GM19324 (cell line): ENCODE results near the gene ZNF581.

Source experiments
- ATAC-seq: cut with Tn5 transposase; IDR thresholded peaks from one replicate; pipeline ENCODE4 v1.9.1; 2021; ENCODE audit warnings: mild to moderate bottlenecking, moderate library complexity; ENCODE audit not compliant: unreplicated experiment, low FRiP score

ZNF581 gene

DNA sequence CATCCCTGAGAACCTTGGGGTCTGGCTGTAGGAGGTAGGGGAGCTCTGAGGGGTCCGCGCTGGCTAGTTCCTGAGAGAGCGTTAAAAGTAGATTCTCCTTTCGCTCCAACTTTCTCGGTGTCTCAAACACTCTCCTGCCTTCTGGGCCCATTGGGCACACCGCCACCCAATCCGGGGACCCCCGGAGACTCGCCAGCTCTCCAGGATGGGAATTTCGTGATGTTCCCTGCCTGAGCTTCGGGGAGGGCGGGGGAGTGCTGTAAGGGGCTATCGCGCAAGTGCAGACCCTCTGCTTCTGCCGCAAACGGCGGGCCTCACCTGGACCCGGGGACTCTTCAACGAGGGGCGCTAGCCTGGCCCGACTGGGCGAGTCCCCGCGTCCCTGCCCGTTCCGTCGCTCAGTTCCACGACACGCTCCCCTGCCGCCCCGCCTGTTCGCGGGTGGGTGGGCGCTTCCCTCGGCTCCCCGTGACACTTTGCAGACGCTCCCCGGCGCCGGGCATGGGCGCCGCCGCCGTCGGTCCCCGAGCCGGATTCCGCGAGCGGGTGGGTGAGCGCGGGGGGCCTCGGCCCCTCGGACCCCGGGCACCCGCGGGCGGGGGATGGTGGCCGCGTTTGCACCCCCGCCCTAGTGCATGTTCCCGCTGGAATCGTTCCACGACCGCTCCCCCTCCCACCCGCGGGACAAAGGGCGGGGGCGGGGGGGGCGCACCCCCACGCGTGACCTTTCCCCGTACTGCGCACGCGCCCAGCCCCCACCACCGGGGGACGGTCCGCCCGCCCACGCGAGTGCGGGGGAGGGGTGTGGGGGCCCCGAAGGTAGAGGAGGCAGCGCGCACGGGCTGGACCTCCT lies 4.5 kb downstream of the ZNF581 start, which contains the start of gene CCDC106:
CCDC106 (plus strand) TSS at position 481 of the 853 bp plus-strand sequence. CDS start 835 bp downstream, outside the sequence.
- ATAC-seq, result no peak

DNA sequence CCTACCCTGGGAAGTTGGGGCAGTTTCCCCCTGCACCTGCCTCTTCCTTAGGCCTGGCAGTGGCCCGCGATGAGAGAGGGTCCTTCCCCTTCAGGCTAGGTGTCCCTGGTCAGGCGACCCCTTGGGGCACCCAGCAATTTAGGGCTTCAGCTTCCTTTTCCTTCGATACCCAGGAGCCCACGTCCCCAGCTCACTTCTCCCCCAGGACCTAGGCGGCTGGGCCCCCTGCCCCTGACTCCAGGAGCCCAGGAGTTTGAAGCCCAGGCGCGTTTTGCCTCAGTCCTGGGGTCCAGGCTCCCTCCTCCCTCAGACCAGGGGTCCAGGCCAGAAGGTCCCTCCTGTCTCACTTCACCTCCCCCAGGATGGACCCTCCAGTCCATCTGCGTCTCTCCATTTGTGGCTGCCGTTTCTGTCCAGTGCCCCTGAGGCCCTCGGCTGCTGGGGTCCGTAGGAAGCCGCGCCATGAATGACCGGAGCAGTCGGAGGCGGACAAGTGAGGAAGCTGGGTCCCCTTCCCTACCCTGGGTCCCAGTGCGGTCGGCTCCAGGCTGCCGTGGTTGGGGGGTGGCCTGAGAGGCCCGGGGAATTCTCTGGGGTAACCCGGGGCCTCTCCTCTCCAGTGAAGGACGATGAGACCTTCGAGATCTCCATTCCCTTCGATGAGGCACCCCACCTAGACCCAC lies 5.3 kb downstream of the ZNF581 start:
- no peak for ATAC-seq

DNA sequence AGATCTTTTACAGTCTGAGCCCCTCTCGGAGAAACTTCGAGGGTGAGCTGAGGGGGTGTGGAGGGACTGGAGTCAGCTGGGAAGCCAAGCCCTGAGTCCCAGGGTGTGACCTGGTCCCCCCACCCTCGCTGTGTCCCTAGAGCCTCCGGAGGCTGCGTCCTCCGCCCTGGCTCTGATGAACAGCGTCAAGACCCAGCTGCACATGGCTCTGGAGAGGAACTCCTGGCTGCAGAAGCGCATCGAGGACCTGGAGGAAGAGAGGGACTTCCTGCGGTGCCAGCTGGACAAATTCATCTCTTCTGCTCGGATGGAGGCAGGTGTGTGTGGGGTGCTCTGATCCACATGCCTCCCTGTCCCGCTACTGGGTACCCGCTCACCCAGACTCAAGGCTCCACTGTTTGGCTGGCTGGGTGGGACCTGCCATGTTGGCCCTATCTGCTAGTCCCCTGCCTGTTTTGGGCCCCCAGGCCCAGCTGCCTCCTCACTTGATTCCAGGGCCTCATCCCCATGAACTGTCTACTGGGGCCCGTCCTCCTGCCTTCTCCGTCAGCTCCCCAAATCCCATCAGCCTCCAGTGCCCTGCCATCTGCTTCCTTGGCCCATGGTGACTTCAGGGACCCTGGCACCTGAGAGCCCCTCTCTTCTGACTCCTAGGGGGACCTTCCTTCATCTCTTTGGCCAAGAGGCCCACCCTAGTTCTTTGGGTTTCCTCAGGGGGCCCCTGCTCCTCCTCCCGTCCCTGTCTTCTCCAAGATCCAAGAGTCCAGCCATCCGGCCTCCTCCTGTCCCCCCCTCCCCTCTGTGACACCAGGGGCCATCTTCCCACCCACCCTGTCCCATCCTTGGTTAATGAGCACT lies 6.0 kb downstream of the ZNF581 start:
- ATAC-seq, result no peak

DNA sequence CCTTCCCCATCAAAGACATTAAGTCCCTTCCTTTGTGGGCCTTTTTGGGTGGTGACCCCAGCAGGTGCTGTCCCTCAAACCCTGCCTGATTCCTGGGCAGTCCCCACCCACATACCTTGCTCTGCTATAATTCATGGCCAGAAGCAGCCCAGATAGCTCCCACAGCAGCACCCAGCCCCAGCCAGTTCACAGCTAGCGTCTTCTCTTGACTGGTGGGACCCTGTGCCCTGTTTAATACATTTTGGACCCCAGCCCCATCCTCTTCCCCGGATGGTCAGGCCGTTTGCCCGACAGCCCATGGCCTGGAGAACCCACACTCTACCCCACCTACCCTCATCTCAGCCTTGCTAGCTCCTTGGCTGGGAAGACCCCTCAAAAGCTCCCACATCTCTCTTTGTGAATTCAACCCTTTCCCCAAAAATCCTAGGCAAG lies 6.7 kb downstream of the ZNF581 start:
- ATAC-seq, result no peak

DNA sequence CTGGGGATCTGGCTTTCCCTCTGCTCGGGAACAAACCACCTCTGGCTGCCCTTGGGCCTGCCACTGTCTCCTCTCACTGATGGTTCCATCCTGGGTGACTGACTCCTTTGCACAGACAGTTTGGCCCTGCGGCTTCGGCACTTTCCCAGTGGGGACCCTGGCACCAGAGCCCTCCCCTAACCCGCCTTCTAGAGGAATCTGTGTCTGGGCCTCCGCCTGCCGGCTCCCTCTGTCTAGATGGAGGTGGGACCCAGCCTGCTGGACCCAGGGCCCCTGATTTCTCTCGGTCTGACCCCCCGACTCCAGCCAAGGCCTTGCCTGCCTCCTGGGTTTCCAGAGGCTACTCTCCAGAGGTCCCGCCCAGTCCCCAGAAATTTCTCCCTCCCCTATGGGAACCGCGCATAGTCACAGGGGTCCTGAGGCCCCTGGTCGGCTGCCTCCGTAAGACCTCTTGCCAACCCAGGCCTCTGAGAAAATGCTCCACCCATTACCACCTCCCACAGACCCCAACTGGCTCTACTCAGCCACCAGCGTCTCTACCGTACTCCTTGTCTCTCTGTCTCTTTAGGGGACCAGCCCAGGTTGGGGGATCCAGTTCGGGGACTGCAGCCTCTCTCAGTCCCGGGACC lies 7.3 kb downstream of the ZNF581 start:
- ATAC-seq, result no peak

DNA sequence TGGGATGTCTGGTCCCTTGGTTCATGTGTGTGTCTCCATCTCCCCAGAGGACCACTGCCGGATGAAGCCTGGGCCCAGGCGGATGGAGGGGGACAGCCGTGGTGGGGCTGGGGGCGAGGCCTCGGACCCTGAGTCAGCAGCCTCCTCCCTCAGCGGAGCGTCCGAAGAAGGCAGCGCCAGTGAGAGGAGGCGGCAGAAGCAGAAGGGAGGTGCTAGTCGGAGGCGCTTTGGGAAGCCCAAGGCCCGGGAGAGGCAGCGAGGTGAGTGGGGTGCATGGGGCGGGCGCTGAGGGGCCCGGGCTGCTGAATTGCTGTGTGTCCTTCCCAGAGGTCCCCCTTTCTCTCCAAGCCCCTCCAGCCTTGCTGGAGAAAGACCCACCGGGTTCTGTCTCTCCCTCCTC lies 7.8 kb downstream of the ZNF581 start:
- no peak for ATAC-seq

DNA sequence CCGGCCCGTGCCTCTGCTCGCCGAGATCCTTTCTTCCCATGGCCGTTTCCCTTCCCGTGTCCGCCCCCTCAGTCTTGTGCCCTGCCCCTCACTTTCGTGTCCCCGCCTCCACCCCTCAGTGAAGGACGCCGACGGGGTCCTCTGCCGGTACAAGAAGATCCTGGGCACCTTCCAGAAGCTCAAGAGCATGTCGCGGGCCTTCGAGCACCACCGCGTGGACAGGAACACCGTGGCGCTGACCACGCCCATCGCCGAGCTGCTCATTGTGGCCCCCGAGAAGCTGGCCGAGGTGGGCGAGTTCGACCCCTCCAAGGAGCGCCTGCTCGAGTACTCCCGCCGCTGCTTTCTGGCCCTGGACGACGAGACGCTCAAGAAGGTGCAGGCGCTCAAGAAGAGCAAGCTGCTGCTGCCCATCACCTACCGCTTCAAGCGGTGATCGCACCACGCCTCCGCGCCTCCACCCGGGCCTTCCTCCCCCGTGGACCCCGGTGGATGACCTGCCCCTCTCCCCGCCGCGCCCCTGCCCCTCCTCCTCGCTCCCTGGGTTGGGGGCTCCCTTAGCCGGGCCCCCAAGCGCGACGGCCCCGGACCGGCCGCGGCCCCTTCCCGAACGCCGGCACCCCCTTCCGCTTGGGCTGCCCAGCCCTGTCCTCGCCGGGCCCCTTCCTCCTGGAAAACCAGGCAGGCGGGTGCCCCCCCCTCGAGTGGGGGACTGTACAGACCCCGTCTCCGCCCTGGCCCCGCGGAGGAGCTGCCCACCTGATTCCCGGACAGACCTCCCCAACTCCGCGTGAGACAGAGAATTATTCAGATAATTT lies 9.1 kb downstream of the ZNF581 start:
- no peak for ATAC-seq

DNA sequence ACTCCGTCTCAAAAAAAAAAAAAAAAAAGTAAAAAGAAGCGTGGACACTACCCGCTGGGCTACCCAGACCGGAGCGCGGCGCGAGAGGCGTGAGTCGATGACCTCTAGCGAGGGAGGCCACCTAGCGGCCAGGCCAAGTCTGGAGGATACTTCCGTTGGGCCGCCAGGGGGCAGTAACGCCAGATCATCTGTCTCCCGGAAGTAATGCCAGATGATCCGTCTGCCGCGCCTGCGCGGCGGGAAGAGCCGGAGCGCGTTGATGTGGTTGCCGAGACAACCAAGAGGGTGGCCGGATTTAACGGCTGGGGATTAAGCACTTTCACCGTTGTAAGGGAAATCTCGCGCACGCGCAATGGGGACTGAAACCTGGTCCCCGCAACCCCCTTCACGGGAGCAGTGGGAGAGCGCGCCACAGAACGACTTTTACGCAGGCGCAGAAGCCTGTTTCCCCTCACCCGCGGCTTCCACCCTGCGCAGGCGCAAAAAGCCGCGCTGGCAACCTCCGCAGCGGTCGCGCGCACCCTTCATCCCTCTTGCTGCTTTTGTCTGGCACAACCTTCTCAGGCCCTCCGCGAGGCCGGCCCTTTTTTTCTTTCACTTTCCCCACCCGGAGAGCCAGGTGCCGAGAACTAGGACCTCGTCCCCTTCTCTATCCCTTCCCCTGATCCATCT lies 10.3 kb downstream of the ZNF581 start:
- ATAC-seq, result peak; percentile 48

DNA sequence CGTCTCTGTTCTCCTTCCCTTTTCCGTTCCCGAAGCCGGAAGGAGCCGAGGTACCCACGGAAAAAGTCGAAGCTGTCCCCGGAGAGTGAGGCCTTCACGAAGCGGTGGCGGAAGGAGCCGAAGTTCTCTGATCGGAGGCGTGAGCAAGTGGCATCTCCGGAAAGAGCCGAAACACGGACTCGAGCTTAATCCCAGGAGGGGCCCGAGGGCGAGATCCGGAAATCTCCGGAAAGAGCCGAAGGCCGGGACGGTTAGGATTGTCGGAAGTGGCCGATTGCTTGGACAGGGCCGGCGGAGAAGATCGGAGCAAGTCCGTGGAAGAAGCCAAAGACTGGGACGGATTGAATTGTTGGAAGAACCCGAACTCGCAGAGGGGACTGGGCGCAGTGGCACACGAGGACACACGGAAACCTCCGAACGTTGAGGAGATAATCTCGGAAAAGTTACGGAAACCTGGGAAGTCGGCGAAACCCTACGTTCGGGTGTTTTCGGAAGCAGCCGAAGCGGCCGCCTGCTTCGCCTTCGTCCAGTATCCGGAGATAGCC lies 10.9 kb downstream of the ZNF581 start:
- peak; percentile 63 for ATAC-seq

DNA sequence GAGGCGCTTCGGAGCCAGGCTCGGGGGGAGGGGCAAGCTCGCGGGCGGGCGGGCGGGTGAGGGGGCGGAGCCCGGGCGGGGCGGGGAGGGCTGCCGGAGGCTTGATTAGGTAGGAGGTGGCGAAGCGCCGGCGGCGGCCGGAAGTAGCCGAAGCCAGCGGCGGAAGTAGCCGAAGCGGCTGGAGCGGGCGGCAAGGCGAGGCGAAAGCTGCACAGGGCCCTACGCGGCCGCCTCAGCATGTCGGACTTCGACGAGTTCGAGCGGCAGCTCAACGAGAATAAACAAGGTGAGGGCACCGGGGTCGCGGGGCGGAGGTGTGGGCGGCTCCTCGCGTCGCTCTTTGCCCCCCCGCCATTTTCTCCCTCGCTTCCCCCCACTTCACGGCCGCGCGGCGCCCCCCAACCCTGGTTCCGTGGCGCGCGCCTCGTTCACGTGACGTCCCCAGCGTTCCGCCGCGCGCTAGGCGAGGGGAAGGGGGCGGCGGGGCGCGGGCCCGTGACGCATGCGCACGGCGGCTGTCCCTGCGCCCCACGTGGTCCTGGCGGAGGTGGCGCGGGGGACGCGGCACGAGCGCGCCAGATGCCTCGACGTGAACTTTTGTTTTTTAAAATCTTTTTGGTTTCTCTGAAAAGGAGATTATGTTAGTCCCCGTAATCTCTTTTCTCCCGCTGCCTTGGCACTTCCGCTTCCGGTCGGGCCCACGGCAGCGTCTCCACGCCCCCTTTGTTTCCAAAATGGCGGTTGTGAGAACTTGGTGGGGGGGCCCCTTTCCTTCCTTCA lies 11.6 kb downstream of the ZNF581 start, which contains the start of gene U2AF2:
U2AF2 (plus strand) TSS at position 168 of the 780 bp plus-strand sequence; CDS start at position 238, 70 bp downstream.
- ATAC-seq, result peak; percentile 25

DNA sequence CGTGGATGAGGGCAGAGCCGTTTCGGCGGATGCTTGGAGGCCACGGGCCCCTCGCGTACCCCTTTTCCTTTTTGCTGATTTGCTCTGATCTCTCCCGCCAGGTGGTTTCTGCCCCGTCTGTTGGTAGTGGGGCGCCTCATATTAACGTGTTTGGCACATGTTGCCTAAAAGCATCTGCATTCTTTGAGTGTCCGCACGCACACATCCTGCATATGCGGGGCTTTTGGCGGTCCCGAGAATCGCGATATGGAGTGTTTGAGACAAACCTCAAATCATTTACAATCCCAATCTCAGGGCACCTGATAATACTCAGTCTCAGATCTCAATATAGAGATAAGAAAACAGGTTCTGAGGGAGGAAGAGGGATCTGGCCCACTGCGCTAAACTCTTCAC lies 12.2 kb downstream of the ZNF581 start:
- ATAC-seq, result no peak

DNA sequence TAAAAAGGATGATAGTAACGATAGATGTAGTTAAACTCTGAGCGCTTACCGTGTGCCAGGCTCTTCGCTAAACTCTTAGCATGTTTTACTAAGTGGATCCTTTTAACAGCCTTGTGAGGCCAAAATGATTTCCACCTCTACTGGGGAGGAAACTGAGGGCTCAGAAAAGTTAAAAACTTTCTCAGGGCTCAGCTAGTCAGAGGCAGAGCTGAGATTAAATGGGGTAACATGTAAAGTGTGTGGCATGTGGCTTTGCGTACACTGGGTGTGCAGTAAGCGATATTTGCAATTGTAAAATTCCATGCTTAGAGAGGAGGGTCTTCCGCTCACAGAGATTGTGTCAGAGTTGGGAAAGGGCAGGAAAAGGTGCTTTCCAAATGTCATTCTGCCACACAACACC lies 13.1 kb downstream of the ZNF581 start:
- ATAC-seq, result no peak

DNA sequence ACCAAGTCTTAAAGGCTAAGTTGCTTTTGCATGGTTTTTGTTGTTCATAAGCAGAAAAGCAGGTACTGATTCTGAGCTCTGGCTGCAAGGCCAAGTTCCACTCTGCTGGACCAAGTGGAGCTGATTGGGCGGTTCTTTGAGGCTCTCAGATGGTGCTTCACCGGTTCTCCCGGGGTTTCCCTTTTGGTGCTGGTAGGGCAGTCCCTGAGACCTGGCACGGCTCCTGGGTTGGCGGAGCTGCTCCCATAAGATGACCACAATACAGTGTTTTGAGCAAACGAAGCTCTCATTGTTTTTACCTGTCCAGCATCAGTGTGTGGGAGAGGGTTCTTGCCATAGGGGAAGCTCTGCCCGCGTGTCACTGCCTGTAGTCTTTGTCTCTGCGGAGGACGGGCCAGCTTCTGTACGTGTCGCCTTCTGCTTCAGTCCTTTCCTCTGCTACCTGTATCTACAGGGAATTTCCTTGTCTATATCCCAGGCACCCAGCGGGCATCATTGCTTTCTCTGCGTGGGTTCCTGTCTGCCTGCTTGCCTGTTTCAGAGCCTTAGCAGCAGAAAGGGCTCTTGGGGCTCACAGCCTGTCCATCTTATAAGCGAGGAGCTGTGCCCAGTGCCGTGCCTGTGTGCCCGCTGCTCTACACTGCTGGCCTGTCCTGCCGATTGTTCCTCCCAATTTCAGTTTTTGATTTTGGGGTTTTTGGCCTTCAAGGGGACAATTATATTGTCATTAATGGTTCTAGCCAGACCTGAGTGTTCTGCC lies 13.7 kb downstream of the ZNF581 start:
- no peak for ATAC-seq

DNA sequence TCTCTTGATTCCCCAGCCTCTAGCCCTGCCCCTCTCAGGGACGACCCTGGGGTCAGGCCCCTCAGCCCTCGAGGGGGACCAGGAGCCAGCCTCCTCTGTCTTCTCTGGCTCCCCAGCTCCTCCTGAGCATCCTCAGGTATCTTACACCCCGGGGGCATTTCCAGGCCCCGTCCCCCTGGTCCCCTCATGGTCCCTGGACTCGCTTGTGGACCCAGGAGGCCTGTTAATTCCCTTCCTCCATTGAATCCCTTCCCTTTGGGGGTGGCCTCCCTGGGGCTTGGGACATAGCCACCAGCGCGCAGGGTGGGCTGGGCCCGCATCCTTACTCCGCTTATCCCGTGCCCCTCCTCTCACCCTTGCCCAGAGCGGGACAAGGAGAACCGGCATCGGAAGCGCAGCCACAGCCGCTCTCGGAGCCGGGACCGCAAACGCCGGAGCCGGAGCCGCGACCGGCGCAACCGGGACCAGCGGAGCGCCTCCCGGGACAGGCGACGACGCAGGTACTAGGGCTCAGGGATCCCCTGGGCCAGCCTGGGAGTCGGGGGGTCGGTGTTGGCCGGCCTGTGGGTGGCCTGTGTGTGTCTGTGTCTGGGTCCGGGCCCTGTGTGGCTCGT lies 15.5 kb downstream of the ZNF581 start:
- no peak for ATAC-seq

DNA sequence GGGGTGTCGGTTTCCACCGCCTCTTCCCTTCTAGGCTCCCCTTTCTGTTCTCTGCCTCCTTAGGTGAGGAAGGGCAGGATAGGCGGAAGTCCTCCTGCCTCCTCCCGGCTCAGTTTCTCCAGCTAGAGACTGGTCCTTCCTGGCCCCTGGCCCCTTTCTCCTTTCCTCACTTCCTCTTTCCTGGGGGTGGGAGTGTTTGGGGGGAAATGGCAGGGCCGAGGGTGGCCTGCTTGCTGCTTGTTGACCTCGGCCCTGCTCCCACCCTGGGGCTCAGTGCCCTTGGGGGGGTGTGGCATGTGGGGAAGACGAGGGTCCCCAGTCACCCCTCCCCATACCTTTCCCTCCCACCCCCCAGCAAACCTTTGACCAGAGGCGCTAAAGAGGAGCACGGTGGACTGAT lies 16.4 kb downstream of the ZNF581 start:
- no peak for ATAC-seq

DNA sequence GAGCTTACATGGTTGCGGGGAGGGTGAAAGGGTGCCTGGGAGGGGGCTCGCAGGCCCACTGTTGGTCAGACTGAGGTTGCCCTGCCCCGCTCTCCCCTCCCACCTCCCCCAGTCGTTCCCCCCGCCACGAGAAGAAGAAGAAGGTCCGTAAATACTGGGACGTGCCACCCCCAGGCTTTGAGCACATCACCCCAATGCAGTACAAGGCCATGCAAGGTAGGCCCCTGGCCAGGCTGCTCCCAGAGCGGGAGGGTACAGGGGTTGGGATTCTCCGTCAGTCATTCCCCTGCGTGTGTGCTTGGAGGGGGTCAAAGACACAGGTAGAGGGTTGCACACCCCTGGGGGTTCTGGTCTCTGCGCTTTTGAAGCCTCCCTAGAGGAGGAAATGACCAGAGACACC lies 17.0 kb downstream of the ZNF581 start:
- no peak for ATAC-seq

DNA sequence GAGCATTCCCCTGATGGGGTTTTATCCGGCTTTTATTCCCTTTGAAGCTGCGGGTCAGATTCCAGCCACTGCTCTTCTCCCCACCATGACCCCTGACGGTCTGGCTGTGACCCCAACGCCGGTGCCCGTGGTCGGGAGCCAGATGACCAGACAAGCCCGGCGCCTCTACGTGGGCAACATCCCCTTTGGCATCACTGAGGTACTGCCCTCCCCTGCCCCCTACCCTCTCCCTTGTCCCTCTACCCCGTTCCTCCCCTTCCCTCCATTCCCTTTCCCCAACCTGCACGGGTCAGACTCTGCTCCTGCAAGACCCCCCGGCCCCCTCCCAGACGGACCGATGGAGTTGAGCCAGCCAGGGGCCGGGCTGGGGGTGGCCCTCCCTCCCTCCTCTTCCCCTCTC lies 17.5 kb downstream of the ZNF581 start:
- no peak for ATAC-seq
